Heart left ventricle (tissue), 16 donors: ENCODE results near the gene GLS2. TPM values are rescaled to one million over a fixed set of nuclear protein-coding genes. Genes with fewer than 3 reads are reported as not detected.
"Not testable (repeated sequence)": the region's sequence is repeated elsewhere in the genome, so short reads cannot be mapped to it uniquely, and the experiment has no call there.

Experiments
- ATAC-seq, 4 donors: fragments of 200-7000 bp; cut with Tn5 transposase; one replicate each; pipeline ENCODE4 v1.9.1; 2020 to 2022; ENCODE audit warnings: moderate library complexity in 4 of 4, mild to moderate bottlenecking in 3 of 4, moderate number of reproducible peaks in 1 of 4
- DNase-seq, 5 donors: peaks; one replicate each; pipeline ENCODE4 v3.0.0-alpha.2; 2020
- H3K27ac ChIP-seq, 12 donors: fragments of 200-600 bp; sonication (generic) in 4 of 12; one replicate each; pipeline versions ENCODE4 v1.5.0 to v1.8.0; 2016 to 2022; ENCODE audit warnings: mild to moderate bottlenecking in 2 of 12
- H3K27me3 ChIP-seq, 9 donors: fragments of 200-600 bp; sonication (generic) in 2 of 9; one replicate each; pipeline versions ENCODE4 v1.5.1 to v1.8.0; 2016 to 2022; ENCODE audit warnings: mild to moderate bottlenecking in 3 of 9
- H3K36me3 ChIP-seq, 9 donors: fragments of 200-600 bp; sonication (generic) in 2 of 9; one replicate each; pipeline versions ENCODE4 v1.5.0 to v1.8.0; 2018 to 2022; ENCODE audit warnings: mild to moderate bottlenecking in 2 of 9
- H3K4me1 ChIP-seq, 12 donors: fragments of 200-600 bp; sonication (generic) in 4 of 12; one replicate each; pipeline versions ENCODE4 v1.5.0 to v1.8.0; 2016 to 2022; ENCODE audit warnings: mild to moderate bottlenecking in 3 of 12
- H3K4me3 ChIP-seq, 12 donors: fragments of 200-600 bp; sonication (generic) in 4 of 12; one replicate each; pipeline versions ENCODE4 v1.5.0 to v1.8.0; 2017 to 2022; ENCODE audit warnings: mild to moderate bottlenecking in 9 of 12, moderate library complexity in 4 of 12
- H3K9me3 ChIP-seq, 12 donors: fragments of 200-600 bp; sonication (generic) in 4 of 12; one replicate each; pipeline versions ENCODE4 v1.5.0 to v1.8.0; 2016 to 2022; ENCODE audit warnings: mild to moderate bottlenecking in 1 of 12
- POLR2A ChIP-seq, 2 donors: fragments of 450-650 bp; IDR thresholded peaks; one replicate each; pipeline ENCODE4 v1.6.1; 2017; ENCODE audit warnings: antibody characterized with exemption in 2 of 2, mild to moderate bottlenecking in 2 of 2, moderate library complexity in 2 of 2
- WGBS, 4 donors: extraction: QIAGEN DNeasy Blood & Tissue Kit in 2 of 4; methylation state at CpG; one replicate each; pipeline versions ENCODE4 v1.1.5 to v1.1.7; 2013 to 2018; 5-methylcytosine and 5-hydroxymethylcytosine counted together
- intact Hi-C, 10 donors: fragments of 100-400 bp; cut with DNase I; formaldehyde crosslinking; loops; one replicate each; pipeline versions ENCODE4 v1.11.1 to v1.14.2; 2022
- polyA plus RNA-seq, 2 donors: library from polyadenylated mRNA; stranded (reverse); fragments of 200-250 nt; gene quantifications; one replicate each; pipeline ENCODE4 v1.2.3, GENCODE V29; 2013
- total RNA-seq, 9 donors: library from RNA; depleted of rRNA in 2 of 9; stranded (reverse); fragments of >200 nt in 2 of 9; fragmentation: NEBNext Ultra II Directional in 3 of 9; extraction: Animal tissue kit (Norgen Biotek cat#: 25700) in 3 of 9; gene quantifications; one replicate each; pipeline versions ENCODE4 v1.1.0 to v1.2.4, GENCODE V29; 2016 to 2023
- TF ChIP-seq, protein P1 (sequence below), 12 donors: fragments of 200-600 bp; sonication (generic) in 4 of 12; IDR thresholded peaks; one replicate each; pipeline versions ENCODE4 v1.5.0 to v1.8.0; 2018 to 2022; ENCODE audit warnings: antibody characterized with exemption in 12 of 12, mild to moderate bottlenecking in 5 of 12
- donor health status: ischemic (EF 13 %, LVEDD 7.1; RV severe dilation, severe dysfunction).
- donor health status: healthy with polysubstance abuse.
- donor health status: DM: no; HTN: yes; CAD: no.
- donor health status: DM: no; HTN: no; CAD: no.
- donor health status: ischemic (EF 25% LVEDD 6.9; RV normal size, moderate dysfunction).
- donor health status: ischemic (EF 25% LVEDD 5.7; RV mildly dilated, moderate dysfunction).
- donor health status: healthy.
- donor health status: DM: yes; HTN: yes; CAD: no.
- donor health status: ischemic (EF 35%, LVEDD 5.7; RV mildly dilated, moderate dysfunction).
- donor health status: nonischemic (EF 11% LVEDD 7.7; RV severe dilation, severe dysfunction).
- donor health status: DM: yes; HTN: yes; CAD: no.
- donor health status: PGD.
- donor health status: ischemic (EF 29% LVEDD 5.4; RV normal size, mild dysfunction).
- donor health status: nonischemic (EF 23%, LVEDD 6.1; RV moderate dilation, normal function).

The GLS2 gene
- total and polyA plus RNA-seq, 11 donors, result 0.28 to 1.5 (median 0.80) TPM

GRCh38 chr12:56518570-56518969, 30.6 kb upstream of the GLS2 start:
- Histone ChIP-seq H3K9me3 (no peaks in the 10 kb centered on the region), H3K36me3 (no peaks in the 10 kb centered on the region), H3K27me3 (no peaks in the 10 kb centered on the region), H3K4me1 (peaks cover 0 to 48% (median 21%) of the 10 kb centered on the region in 12 donors), H3K27ac (peak overlapping the region in 7 of 12 donors; percentile 85 to 97 (median 89)), H3K4me3 (no peak overlapping the region)
- no peak for ATAC-seq
- WGBS, 4 donors, result 46 to 69% (median 66%) methylated on average over 2 of the region's 2 CpGs
- DNase-seq, result no peak
- TF ChIP-seq, protein P1, sequence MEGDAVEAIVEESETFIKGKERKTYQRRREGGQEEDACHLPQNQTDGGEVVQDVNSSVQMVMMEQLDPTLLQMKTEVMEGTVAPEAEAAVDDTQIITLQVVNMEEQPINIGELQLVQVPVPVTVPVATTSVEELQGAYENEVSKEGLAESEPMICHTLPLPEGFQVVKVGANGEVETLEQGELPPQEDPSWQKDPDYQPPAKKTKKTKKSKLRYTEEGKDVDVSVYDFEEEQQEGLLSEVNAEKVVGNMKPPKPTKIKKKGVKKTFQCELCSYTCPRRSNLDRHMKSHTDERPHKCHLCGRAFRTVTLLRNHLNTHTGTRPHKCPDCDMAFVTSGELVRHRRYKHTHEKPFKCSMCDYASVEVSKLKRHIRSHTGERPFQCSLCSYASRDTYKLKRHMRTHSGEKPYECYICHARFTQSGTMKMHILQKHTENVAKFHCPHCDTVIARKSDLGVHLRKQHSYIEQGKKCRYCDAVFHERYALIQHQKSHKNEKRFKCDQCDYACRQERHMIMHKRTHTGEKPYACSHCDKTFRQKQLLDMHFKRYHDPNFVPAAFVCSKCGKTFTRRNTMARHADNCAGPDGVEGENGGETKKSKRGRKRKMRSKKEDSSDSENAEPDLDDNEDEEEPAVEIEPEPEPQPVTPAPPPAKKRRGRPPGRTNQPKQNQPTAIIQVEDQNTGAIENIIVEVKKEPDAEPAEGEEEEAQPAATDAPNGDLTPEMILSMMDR (IDR thresholded peaks at IDR 0.05), result no peak
- no peak for TF ChIP-seq POLR2A (IDR thresholded peaks at IDR 0.05)
- intact Hi-C loops, result loop anchor here in 2 of 10 donors (5.0 kb wide), 3 partner anchors 74 to 119 kb away; partner anchors contain the start of gene BAZ2A (in 1 of the 2)

DNA sequence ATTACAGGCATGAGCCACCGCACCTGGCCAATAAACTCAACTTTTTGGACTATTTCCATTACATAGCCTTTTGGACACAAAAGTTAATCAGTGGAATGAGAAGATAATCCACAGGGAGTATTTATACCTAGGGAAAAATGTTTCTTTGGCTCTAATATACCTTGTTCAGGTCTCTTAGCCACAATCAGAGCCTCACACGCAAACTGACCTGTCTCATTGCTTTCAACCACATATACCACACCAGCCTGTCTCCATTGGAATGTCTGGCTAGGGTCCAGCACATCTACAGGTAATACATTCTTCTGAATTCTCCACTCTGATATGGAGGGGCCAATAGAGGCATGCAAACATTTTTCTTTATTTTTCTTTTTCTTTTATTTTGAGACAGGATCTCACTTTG, 29.9 kb upstream of the GLS2 start:
- 91 to 96% (median 95%) methylated on average over 2 of the region's 2 CpGs for WGBS, 4 donors
- ATAC-seq, result no peak
- Histone ChIP-seq H3K27ac (no peak overlapping the region), H3K9me3 (no peaks in the 10 kb centered on the region), H3K4me1 (peaks cover 0 to 41% (median 18%) of the 10 kb centered on the region in 12 donors), H3K36me3 (no peaks in the 10 kb centered on the region), H3K4me3 (no peak overlapping the region), H3K27me3 (no peaks in the 10 kb centered on the region)
- TF ChIP-seq, protein P1 (IDR thresholded peaks at IDR 0.05), result no peak
- TF ChIP-seq POLR2A (IDR thresholded peaks at IDR 0.05), result no peak
- no peak for DNase-seq
- intact Hi-C loops, result loop anchor here in 3 of 10 donors (2.0 to 5.0 kb wide), 4 partner anchors 55 to 119 kb away; partner anchors contain the start of gene BAZ2A (in 1 of the 3)

DNA sequence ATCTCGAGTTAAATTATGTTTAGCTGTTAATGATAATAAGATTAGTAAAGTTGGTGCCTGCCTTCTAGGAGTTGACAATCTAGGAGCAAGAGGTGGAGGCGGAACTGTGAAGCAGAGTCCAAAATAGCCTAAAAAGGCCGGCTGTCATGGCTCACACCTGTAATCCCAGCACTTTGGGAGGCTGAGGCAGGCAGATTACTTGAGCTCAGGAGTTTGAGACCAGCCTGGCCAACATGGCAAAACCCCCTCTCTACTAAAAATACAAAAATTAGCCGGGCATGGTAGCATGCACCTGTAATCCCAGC, 26.0 kb upstream of the GLS2 start:
- H3K9me3 ChIP-seq, H3K27ac ChIP-seq, H3K27me3 ChIP-seq, H3K36me3 ChIP-seq, DNase-seq: not testable (repeated sequence)
- 54 to 64% (median 57%) methylated on average over 4 of the region's 4 CpGs for WGBS, 4 donors
- Histone ChIP-seq H3K4me1 (peaks cover 0 to 14% (median 2%) of the 10 kb centered on the region in 12 donors), H3K4me3 (peak overlapping the region in 2 of 12 donors; percentile 11 to 23)
- TF ChIP-seq, protein P1 (IDR thresholded peaks at IDR 0.05), result peak in 2 of 12 donors; percentile 22 to 28
- peak in 1 of 4 donors; percentile 7 for ATAC-seq
- intact Hi-C loops, result loop anchor here in 7 of 10 donors (1.0 to 5.0 kb wide), 4 partner anchors 59 to 118 kb away; partner anchors contain the start of gene BAZ2A (in 2 of the 7)

DNA sequence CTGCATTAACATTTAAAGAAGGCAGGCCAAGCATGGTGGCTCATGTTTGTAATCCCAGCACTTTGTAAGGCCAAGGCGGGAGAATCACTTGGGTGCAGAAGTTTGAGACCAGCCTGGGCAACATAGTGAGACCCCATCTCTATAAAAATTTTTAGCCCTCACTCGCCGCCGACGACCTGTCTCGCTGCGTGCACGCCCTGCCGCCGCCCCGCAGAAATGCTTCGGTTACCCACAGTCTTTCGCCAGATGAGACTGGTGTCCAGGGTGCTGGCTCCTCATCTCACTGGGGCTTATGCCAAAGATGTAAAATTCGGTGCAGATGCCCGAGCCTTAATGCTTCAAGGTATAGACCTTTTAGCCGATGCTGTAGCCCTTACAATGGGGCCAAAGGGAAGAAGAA, 22.8 kb upstream of the GLS2 start:
- H3K36me3 ChIP-seq, result no peaks in the 10 kb centered on the region
- no peak for ATAC-seq
- peaks cover 0 to 7% (median 0%) of the 10 kb centered on the region in 12 donors for H3K4me1 ChIP-seq
- no peaks in the 10 kb centered on the region for H3K9me3 ChIP-seq
- DNase-seq, result no peak
- H3K27ac ChIP-seq, result no peak overlapping the region
- 93 to 95% (median 94%) methylated on average over 16 of the region's 16 CpGs for WGBS, 4 donors
- TF ChIP-seq, protein P1 (IDR thresholded peaks at IDR 0.05), result no peak
- TF ChIP-seq POLR2A (IDR thresholded peaks at IDR 0.05), result no peak
- intact Hi-C loops, result loop anchor here in 4 of 10 donors (2.0 to 5.0 kb wide), 3 partner anchors 64 to 122 kb away; partner anchors contain the start of gene BAZ2A (in 2 of the 4)
- no peak overlapping the region for H3K4me3 ChIP-seq
- H3K27me3 ChIP-seq, result no peaks in the 10 kb centered on the region

GRCh38 chr12:56499879-56500278, 11.9 kb upstream of the GLS2 start:
- intact Hi-C loops, H3K36me3 ChIP-seq, H3K27me3 ChIP-seq, H3K4me3 ChIP-seq, ATAC-seq, H3K4me1 ChIP-seq, H3K27ac ChIP-seq, H3K9me3 ChIP-seq, DNase-seq: not testable (repeated sequence)
- 82 to 88% (median 84%) methylated on average over 13 of the region's 13 CpGs for WGBS, 4 donors

- H3K9me3 ChIP-seq, H3K27ac ChIP-seq, ATAC-seq, H3K4me3 ChIP-seq, H3K4me1 ChIP-seq, intact Hi-C loops, H3K27me3 ChIP-seq, H3K36me3 ChIP-seq, DNase-seq: not testable (repeated sequence)
- whole genome bisulfite sequencing, 4 donors, result 78 to 86% (median 81%) methylated on average over 9 of the region's 9 CpGs
These were observed 11.5 kb upstream of the GLS2 start for GRCh38 chr12:56499452-56499851.

DNA sequence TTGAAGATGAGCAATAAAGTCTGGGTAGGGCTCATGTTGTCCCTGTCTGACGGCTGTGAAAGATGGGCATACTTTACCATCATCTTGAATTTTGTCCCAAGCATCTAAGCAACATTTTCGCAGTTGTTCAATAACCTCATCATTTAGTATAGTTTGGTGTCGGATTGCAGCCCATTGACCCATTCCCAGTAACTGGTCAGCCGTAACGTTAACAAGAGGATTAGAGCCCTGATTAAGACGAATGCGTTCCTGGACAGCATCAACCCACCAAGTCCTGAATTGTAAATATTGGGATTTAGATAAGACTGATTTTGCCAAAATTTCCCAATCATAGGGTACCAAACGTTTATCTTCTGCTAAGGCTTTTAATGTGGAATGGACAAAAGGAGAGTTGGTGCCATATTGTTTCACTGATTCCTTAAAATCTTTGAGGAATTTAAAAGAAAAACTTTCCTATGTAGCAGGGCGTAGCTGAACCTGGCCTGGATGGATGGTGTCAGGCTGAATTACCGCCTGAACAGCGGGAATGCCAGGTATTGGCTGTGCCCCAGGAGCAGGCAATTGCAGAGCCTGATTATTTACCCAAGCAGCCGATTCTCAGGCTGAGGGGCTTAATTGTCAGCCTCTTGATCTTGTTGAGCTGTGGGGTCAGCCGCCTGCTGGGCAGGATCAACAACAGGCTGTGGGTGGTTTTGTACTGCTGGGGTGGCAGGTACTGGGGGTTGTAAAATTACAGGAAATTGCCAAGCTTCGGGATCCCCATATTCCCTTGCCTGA, 10.4 kb upstream of the GLS2 start:
- DNase-seq, ATAC-seq, H3K27me3 ChIP-seq, H3K27ac ChIP-seq, H3K4me1 ChIP-seq, intact Hi-C loops, H3K9me3 ChIP-seq, H3K4me3 ChIP-seq, H3K36me3 ChIP-seq: not testable (repeated sequence)
- WGBS, 4 donors, result 85 to 90% (median 87%) methylated on average over 14 of the region's 14 CpGs
